HUES64 (cell line): Measurements from ENCODE around the gene CDV3.

Source experiments
- H3K27ac ChIP-seq: 2 replicates; pipeline ENCODE4 v1.7.0; 2013; ENCODE audit warnings: low read depth, low read length, inconsistent platforms
- H3K27me3 ChIP-seq: 2 replicates; pipeline ENCODE4 v1.6.1; 2013; ENCODE audit warnings: mild to moderate bottlenecking, low read length; ENCODE audit not compliant: insufficient read depth
- H3K36me3 ChIP-seq: 2 replicates; pipeline ENCODE4 v1.6.1; 2013; ENCODE audit warnings: mild to moderate bottlenecking, low read length; ENCODE audit not compliant: insufficient read depth
- H3K4me1 ChIP-seq: 2 replicates; pipeline ENCODE4 v1.6.1; 2013; ENCODE audit warnings: mild to moderate bottlenecking, low read length, moderate library complexity; ENCODE audit not compliant: insufficient read depth
- H3K4me3 ChIP-seq: 2 replicates; pipeline ENCODE4 v1.5.1; 2013; ENCODE audit warnings: mild to moderate bottlenecking, low read length, moderate library complexity
- H3K9ac ChIP-seq: 2 replicates; pipeline ENCODE4 v1.6.1; 2013; ENCODE audit warnings: mild to moderate bottlenecking, low read depth, low read length
- H3K9me3 ChIP-seq: 2 replicates; pipeline ENCODE4 v1.6.1; 2013; ENCODE audit warnings: low read depth, low read length; ENCODE audit not compliant: insufficient read depth
- WGBS: fragments of 150-250, 120-280 bp; methylation state at CpG from one replicate; pipeline ENCODE4 v1.1.7; 2013; ENCODE audit warnings: missing lambda C conversion rate; 5-methylcytosine and 5-hydroxymethylcytosine counted together

CDV3 gene

DNA sequence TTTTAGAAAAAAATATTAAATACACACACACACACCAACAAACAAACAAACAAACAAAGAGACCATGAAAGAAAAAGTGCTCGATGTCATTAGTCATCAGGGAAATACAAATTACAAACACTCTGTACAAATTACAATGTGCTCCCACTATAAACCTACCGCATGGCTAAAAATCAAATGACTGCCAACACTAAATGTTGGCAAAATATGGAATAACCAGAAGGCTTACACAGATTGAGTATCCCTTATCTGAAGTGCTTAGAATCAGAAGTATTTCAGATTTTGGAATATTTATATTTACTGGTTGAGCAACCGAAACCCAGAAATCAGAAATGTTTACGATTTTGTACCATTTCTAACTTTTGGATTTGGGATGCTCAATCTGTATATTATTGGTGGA is 33.4 kb downstream of the CDV3 start:
- Histone ChIP-seq H3K36me3 (peaks cover 82% of the 10 kb centered on the region), H3K4me3 (no peak overlapping the region), H3K27ac (no peak overlapping the region), H3K9me3 (no peaks in the 10 kb centered on the region), H3K27me3 (no peaks in the 10 kb centered on the region), H3K4me1 (no peaks in the 10 kb centered on the region), H3K9ac (no peak overlapping the region)
- 97% methylated on average over 4 of the region's 4 CpGs for WGBS

GRCh38 chr3:133607816-133608215 is 34.3 kb downstream of the CDV3 start:
- Histone ChIP-seq H3K9ac (no peak overlapping the region), H3K27ac (no peak overlapping the region), H3K27me3 (no peaks in the 10 kb centered on the region), H3K4me1 (no peaks in the 10 kb centered on the region), H3K9me3 (no peaks in the 10 kb centered on the region), H3K36me3 (peaks cover 86% of the 10 kb centered on the region), H3K4me3 (no peak overlapping the region)
- 98% methylated on average over 1 of the region's 1 CpG for WGBS

DNA sequence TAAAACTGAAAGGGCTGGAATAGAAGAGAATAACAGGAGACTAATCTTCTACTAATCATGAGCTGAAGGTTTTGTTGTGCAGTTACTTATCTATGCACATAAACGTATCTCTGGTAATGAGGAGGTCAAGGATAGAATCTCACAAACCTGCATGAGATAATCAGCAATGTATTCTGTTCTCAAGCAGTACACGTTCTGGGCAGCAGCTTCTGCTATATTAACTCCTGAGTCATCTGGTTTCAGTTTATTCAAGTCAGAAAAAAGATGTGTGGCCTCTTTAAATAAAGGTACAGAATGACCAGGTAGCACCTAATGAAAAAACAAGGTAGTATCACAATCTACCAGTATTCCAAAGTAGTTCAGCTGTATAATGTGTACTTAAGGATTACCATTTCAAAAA is 34.9 kb downstream of the CDV3 start:
- no peak overlapping the region for H3K9ac ChIP-seq
- no peak overlapping the region for H3K27ac ChIP-seq
- no peaks in the 10 kb centered on the region for H3K4me1 ChIP-seq
- WGBS: 94% methylated on average over 2 of the region's 2 CpGs
- peaks cover 88% of the 10 kb centered on the region for H3K36me3 ChIP-seq
- no peak overlapping the region for H3K4me3 ChIP-seq
- no peaks in the 10 kb centered on the region for H3K27me3 ChIP-seq
- H3K9me3 ChIP-seq: no peaks in the 10 kb centered on the region

GRCh38 chr3:133610031-133610430 is 36.5 kb downstream of the CDV3 start:
- H3K27me3 ChIP-seq: no peaks in the 10 kb centered on the region
- H3K27ac ChIP-seq: no peak overlapping the region
- no peaks in the 10 kb centered on the region for H3K4me1 ChIP-seq
- H3K9ac ChIP-seq: no peak overlapping the region
- H3K9me3 ChIP-seq: no peaks in the 10 kb centered on the region
- H3K4me3 ChIP-seq: no peak overlapping the region
- peaks cover 92% of the 10 kb centered on the region for H3K36me3 ChIP-seq

DNA sequence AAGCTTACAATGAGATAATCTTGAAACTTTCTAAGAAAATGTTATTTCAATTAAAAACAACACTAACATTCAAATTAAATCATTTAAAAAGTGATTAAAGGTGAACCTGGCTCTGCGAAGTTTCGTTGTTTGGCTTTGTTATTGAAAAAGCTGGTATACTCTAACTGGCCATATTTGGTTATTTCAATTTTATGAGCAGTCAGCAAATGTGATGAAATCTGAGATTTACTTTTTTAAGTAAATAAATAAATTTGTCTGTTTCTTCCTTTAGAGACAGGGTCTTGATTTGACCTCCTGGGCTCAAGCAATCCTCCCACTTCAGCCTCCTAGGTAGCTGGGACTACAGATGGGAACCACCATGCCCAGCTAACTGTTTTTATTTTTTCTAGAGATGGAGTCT is 38.0 kb downstream of the CDV3 start:
- Histone ChIP-seq H3K36me3 (peaks cover 94% of the 10 kb centered on the region), H3K9ac (no peak overlapping the region), H3K27ac (no peak overlapping the region), H3K4me1 (no peaks in the 10 kb centered on the region), H3K4me3 (no peak overlapping the region), H3K27me3 (no peaks in the 10 kb centered on the region), H3K9me3 (no peaks in the 10 kb centered on the region)
- 100% methylated on average over 2 of the region's 2 CpGs for WGBS

DNA sequence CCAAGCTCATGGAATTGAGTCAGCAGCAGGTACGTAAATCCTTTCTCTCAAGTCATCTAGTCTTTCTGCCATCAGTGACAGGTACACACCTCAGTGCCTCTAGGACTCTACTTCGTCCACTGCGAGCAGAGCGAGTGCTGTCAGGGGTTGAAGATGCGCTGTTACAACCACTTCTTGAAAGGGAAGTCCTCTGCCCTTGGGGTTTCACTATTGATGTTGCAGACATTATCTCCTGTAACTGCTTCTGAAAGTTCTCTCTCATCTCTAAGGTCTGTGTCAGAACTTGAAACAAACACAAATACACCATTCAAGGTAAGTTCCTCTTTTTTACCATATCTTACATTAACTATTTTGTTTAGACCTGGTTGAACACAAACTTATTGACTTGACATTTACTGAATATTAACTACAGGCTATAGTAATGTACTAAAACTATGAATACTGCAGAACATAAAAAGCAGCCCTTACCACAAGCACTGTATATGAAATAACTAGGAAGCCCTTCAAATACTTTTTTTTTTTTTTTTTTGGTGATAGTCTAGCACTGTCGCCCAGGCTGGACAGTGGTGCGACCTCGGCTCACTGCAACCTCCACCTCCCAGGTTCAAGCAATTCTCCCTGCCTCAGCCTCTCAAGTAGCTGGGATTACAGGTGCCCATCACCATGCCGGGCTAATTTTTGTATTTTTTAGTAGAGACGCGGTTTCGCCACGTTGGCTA is 46.7 kb downstream of the CDV3 start:
- H3K4me1 ChIP-seq: no peaks in the 10 kb centered on the region
- no peak overlapping the region for H3K27ac ChIP-seq
- WGBS: 96% methylated on average over 13 of the region's 13 CpGs
- no peak overlapping the region for H3K4me3 ChIP-seq
- H3K36me3 ChIP-seq: peaks cover 98% of the 10 kb centered on the region
- H3K9me3 ChIP-seq: no peaks in the 10 kb centered on the region
- H3K27me3 ChIP-seq: no peaks in the 10 kb centered on the region
- no peak overlapping the region for H3K9ac ChIP-seq

DNA sequence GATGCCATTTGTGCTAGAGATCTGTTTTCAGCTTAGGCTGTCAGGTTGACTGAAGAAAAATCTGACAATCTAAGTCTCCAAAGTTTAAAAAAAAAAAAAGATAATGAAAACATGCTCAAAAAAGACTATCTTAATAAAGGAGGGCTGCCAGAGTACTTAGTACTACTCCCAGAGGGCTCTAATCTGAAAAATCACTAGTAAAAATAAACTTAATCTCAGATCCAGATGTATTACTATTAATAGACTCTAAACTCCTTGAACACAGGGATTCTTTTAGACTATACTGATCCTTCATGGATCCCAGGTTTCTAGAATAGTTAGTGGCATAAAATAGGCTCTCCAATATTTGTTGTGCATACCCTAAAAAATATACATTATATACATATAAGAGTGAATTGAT is 54.3 kb downstream of the CDV3 start:
- Histone ChIP-seq H3K27ac (no peak overlapping the region), H3K9ac (no peak overlapping the region), H3K4me3 (no peak overlapping the region), H3K27me3 (no peaks in the 10 kb centered on the region), H3K36me3 (peaks cover 94% of the 10 kb centered on the region), H3K9me3 (no peaks in the 10 kb centered on the region), H3K4me1 (no peaks in the 10 kb centered on the region)

- no peak overlapping the region for H3K4me3 ChIP-seq
- H3K9me3 ChIP-seq: no peaks in the 10 kb centered on the region
- H3K27me3 ChIP-seq: no peaks in the 10 kb centered on the region
- no peak overlapping the region for H3K27ac ChIP-seq
- no peaks in the 10 kb centered on the region for H3K4me1 ChIP-seq
- H3K36me3 ChIP-seq: peaks cover 93% of the 10 kb centered on the region
- WGBS: 94% methylated on average over 2 of the region's 2 CpGs
- H3K9ac ChIP-seq: no peak overlapping the region
Measured at GRCh38 chr3:133629146-133629545, 55.7 kb downstream of the CDV3 start.

GRCh38 chr3:133633439-133633838 is 60.0 kb downstream of the CDV3 start:
- Histone ChIP-seq H3K4me3 (no peak overlapping the region), H3K9ac (no peak overlapping the region), H3K27me3 (no peaks in the 10 kb centered on the region), H3K9me3 (no peaks in the 10 kb centered on the region), H3K4me1 (no peaks in the 10 kb centered on the region), H3K27ac (no peak overlapping the region), H3K36me3 (peaks cover 91% of the 10 kb centered on the region)
- WGBS: 98% methylated on average over 4 of the region's 4 CpGs
